ENCODE results near the gene MINDY3. TPM values are rescaled to one million over a fixed set of nuclear protein-coding genes. Genes with fewer than 3 reads are reported as not detected.

The MINDY3 gene
- total RNA-seq, 1 experiment from 2014 or later: 10.8 TPM

- H3K27ac ChIP-seq: no peak overlapping the region
- no peaks in the 10 kb centered on the region for H3K9me2 ChIP-seq (ENCODE audit: insufficient read depth)
- no TSS peak for BruUV-seq (replicated peaks)
- no peaks in the 10 kb centered on the region for H3K36me3 ChIP-seq (ENCODE audit: low read depth)
- H2AFZ ChIP-seq: no peak overlapping the region
- no peak overlapping the region for H3K4me2 ChIP-seq
- H3F3A ChIP-seq (ENCODE audit: insufficient read depth, low read depth): no peaks in the 10 kb centered on the region
- CTCF ChIA-PET: no interaction called here
- no peak for TF ChIP-seq EZH2 (IDR thresholded peaks at IDR 0.05; ENCODE audit: low read depth)
- TF ChIP-seq, protein P1, sequence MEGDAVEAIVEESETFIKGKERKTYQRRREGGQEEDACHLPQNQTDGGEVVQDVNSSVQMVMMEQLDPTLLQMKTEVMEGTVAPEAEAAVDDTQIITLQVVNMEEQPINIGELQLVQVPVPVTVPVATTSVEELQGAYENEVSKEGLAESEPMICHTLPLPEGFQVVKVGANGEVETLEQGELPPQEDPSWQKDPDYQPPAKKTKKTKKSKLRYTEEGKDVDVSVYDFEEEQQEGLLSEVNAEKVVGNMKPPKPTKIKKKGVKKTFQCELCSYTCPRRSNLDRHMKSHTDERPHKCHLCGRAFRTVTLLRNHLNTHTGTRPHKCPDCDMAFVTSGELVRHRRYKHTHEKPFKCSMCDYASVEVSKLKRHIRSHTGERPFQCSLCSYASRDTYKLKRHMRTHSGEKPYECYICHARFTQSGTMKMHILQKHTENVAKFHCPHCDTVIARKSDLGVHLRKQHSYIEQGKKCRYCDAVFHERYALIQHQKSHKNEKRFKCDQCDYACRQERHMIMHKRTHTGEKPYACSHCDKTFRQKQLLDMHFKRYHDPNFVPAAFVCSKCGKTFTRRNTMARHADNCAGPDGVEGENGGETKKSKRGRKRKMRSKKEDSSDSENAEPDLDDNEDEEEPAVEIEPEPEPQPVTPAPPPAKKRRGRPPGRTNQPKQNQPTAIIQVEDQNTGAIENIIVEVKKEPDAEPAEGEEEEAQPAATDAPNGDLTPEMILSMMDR (conservative IDR thresholded peaks at IDR 0.05): no peak
- intact Hi-C loops (cut with micrococcal nuclease; ENCODE audit: unreplicated experiment): no loop called here
- H3K9me3 ChIP-seq (ENCODE audit: insufficient read depth, low read depth): no peaks in the 10 kb centered on the region
- no peaks in the 10 kb centered on the region for H3K79me2 ChIP-seq (ENCODE audit: low read depth)
- POLR2A ChIA-PET (ENCODE audit: unreplicated experiment): no interaction called here
- no peak overlapping the region for H3K4me3 ChIP-seq
- no peaks in the 10 kb centered on the region for H4K20me1 ChIP-seq (ENCODE audit: insufficient read depth)
- peaks cover 37% of the 10 kb centered on the region for H3K27me3 ChIP-seq (ENCODE audit: insufficient read depth, low read depth)
- H3K4me1 ChIP-seq (replicated peaks; ENCODE audit: insufficient read depth): no peaks in the 10 kb centered on the region
- DNase-seq: no peak
These were observed 122.7 kb downstream of the MINDY3 start for GRCh38 chr10:15737656-15738055.

DNA sequence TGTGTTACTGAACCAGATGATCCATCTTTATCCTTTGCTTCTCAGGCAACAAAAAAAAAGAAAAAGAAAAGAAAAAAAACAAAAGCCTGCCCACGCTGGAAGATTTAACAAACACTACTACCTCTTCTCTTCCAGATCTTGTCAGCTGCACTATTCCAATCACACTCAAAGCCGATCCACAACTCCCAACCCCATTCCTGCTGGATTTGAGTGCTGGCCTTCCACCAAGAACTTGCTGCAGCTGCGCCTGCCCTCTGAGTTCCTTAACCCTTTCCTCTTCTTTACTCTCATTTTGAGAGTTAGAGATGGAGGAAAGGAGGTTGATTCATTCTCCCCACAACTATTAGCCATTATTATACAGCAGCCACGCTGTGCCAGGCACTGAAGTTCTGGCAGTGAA, 124.5 kb downstream of the MINDY3 start:
- H3K27ac ChIP-seq: no peak overlapping the region
- no peaks in the 10 kb centered on the region for H3K4me1 ChIP-seq (replicated peaks; ENCODE audit: insufficient read depth)
- no peaks in the 10 kb centered on the region for H3K9me3 ChIP-seq (ENCODE audit: insufficient read depth, low read depth)
- no peak overlapping the region for H3K4me2 ChIP-seq
- no peak overlapping the region for H3K4me3 ChIP-seq
- H3K9me2 ChIP-seq (ENCODE audit: insufficient read depth): no peaks in the 10 kb centered on the region
- DNase-seq: no peak
- CTCF ChIA-PET: no interaction called here
- H4K20me1 ChIP-seq (ENCODE audit: insufficient read depth): no peaks in the 10 kb centered on the region
- no peak overlapping the region for H2AFZ ChIP-seq
- H3K79me2 ChIP-seq (ENCODE audit: low read depth): no peaks in the 10 kb centered on the region
- POLR2A ChIA-PET (ENCODE audit: unreplicated experiment): no interaction called here
- peaks cover 37% of the 10 kb centered on the region for H3K27me3 ChIP-seq (ENCODE audit: insufficient read depth, low read depth)
- no peaks in the 10 kb centered on the region for H3K36me3 ChIP-seq (ENCODE audit: low read depth)
- intact Hi-C loops (cut with micrococcal nuclease; ENCODE audit: unreplicated experiment): no loop called here
- no peaks in the 10 kb centered on the region for H3F3A ChIP-seq (ENCODE audit: insufficient read depth, low read depth)
- BruUV-seq (replicated peaks): no TSS peak
- TF ChIP-seq EZH2 (IDR thresholded peaks at IDR 0.05; ENCODE audit: low read depth): no peak
- TF ChIP-seq, protein P1 (conservative IDR thresholded peaks at IDR 0.05): no peak

GRCh38 chr10:15730341-15730740, 130.0 kb downstream of the MINDY3 start:
- BruUV-seq (replicated peaks): no TSS peak
- H3K27ac ChIP-seq: no peak overlapping the region
- no peak overlapping the region for H3K4me2 ChIP-seq
- no peak for TF ChIP-seq EZH2 (IDR thresholded peaks at IDR 0.05; ENCODE audit: low read depth)
- TF ChIP-seq, protein P1 (conservative IDR thresholded peaks at IDR 0.05): no peak
- H3K4me3 ChIP-seq: no peak overlapping the region
- H4K20me1 ChIP-seq (ENCODE audit: insufficient read depth): no peaks in the 10 kb centered on the region
- H3F3A ChIP-seq (ENCODE audit: insufficient read depth, low read depth): no peaks in the 10 kb centered on the region
- no peaks in the 10 kb centered on the region for H3K4me1 ChIP-seq (replicated peaks; ENCODE audit: insufficient read depth)
- no peaks in the 10 kb centered on the region for H3K9me2 ChIP-seq (ENCODE audit: insufficient read depth)
- intact Hi-C loops (cut with micrococcal nuclease; ENCODE audit: unreplicated experiment): no loop called here
- no peaks in the 10 kb centered on the region for H3K9me3 ChIP-seq (ENCODE audit: insufficient read depth, low read depth)
- ChIA-PET POLR2A (ENCODE audit: unreplicated experiment) (no interaction called here), CTCF (no interaction called here)
- peaks cover 3% of the 10 kb centered on the region for H3K27me3 ChIP-seq (ENCODE audit: insufficient read depth, low read depth)
- H3K36me3 ChIP-seq (ENCODE audit: low read depth): no peaks in the 10 kb centered on the region
- no peak overlapping the region for H2AFZ ChIP-seq
- DNase-seq: no peak
- no peaks in the 10 kb centered on the region for H3K79me2 ChIP-seq (ENCODE audit: low read depth)
